ENCODE results near the gene UBE2H.
"Not testable (repeated sequence)": the region's sequence is repeated elsewhere in the genome, so short reads cannot be mapped to it uniquely, and the experiment has no call there.

DNA sequence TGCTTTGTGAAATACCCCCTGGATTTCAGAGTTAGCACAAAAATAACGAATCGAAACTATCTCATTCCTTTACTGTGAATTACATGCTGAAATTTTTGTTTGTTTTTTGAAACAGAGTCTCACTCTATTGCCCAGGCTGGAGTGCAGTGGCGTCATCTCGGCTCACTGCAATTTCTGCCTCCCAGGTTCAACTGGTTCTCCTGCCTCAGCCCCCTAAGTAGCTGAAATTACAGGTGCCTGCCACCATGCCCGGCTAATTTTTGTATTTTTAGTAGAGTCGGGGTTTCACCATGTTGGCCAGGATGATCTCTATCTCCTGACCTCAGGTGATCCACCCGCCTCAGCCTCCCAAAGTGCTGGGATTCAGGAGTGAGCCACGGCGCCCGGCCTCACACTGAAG, 125.9 kb downstream of the UBE2H start:
- TF ChIP-seq, protein P1, sequence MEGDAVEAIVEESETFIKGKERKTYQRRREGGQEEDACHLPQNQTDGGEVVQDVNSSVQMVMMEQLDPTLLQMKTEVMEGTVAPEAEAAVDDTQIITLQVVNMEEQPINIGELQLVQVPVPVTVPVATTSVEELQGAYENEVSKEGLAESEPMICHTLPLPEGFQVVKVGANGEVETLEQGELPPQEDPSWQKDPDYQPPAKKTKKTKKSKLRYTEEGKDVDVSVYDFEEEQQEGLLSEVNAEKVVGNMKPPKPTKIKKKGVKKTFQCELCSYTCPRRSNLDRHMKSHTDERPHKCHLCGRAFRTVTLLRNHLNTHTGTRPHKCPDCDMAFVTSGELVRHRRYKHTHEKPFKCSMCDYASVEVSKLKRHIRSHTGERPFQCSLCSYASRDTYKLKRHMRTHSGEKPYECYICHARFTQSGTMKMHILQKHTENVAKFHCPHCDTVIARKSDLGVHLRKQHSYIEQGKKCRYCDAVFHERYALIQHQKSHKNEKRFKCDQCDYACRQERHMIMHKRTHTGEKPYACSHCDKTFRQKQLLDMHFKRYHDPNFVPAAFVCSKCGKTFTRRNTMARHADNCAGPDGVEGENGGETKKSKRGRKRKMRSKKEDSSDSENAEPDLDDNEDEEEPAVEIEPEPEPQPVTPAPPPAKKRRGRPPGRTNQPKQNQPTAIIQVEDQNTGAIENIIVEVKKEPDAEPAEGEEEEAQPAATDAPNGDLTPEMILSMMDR (IDR thresholded peaks at IDR 0.05), result not testable (repeated sequence)
- not testable (repeated sequence) for TF ChIP-seq EZH2 (IDR thresholded peaks at IDR 0.05; ENCODE audit: borderline replicate concordance, insufficient read depth, low read depth, low read length, poor library complexity, severe bottlenecking)
